HG03442 (cell line): ENCODE data around the gene NLRP1.

Experiments used
- ATAC-seq: cut with Tn5 transposase; IDR thresholded peaks from one replicate; pipeline ENCODE4 v1.9.1; 2021; ENCODE audit warnings: mild to moderate bottlenecking, moderate library complexity; ENCODE audit not compliant: unreplicated experiment

NLRP1 gene

DNA sequence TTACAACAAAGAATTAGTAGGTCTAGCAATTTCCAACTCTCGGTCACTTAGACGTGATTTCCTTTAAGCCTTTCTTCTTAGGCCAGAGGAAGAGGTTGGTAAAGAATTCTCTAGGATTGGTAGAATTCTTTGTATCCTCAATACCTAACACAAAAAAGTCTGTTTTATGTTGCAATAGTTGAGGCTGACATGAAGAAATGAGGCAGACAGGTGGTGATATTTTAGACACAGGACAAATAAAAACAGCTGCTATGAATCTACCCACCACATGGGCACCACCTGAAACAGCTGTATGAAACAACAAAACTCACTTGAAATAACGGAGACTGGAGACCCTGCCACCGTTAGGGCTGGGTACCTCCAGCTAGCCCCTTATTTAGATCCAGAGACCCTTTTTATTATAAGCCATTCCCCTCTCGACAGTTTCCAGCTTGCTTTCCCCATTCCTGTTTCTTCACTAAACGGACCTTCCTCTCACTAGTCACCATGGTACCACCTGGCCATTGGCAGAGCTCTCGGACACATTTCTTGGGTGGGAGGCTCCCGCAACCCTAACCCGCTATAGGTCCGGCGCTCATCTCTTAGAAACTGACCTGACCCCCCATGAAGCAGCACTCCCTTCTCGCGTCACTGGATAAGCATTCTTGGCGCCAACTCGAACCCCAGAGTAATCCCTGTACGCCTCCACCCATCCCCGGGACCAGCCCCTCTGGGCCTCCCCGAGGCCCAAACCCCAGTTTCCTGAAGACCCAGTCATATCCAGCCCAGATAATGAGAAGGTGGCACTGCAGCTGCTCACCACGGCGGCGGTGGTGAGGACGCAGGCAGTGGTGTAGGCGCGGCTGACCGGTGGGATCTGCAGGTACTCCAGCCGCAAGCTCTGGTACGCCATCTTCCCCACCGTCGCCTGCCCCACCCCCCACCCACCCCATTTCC is 98.8 kb downstream of the NLRP1 start, which contains the start of gene DERL2:
TSS of gene DERL2 (minus strand) at position 909 of the 936 bp plus-strand sequence. CDS start at position 892, 17 bp downstream.
- peak; percentile 30 for ATAC-seq

DNA sequence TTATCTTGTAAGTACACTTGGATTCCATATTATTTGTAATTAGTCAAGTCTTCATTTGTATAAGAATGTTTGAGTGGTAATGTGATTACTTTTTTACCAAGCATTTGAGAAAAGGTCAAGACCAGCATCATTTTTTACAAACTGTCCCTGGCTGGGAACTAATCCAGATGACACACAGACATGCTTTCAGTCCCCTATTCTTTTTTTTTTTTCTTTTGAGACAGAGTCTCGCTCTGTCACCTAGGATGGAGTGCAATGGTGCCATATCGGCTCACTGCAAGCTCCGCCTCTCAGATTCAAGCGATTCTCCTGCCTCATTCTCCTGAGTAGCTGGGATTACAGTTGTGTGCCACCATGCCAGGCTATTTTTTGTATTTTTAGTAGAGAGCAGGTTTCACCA is 102.9 kb downstream of the NLRP1 start:
- ATAC-seq = no peak

DNA sequence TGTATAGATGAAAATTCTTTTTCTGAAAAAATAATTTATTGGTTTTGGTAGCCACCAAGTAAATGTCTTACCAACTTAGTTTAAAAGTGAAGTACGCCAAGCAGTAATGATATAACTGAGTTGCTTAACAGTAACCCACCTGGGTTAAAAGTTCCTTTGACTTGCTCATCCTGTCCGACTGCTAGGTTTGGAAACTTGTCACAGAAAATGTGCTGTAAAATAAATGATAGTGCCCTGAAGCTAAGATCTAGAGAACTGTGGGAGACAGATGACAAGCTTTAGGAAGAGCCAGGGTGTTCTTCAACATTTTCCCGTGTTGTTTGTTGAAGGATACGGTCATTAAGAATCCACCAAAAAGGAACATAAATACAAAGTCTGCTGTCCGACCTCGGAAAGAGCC is 103.3 kb downstream of the NLRP1 start:
- no peak for ATAC-seq

DNA sequence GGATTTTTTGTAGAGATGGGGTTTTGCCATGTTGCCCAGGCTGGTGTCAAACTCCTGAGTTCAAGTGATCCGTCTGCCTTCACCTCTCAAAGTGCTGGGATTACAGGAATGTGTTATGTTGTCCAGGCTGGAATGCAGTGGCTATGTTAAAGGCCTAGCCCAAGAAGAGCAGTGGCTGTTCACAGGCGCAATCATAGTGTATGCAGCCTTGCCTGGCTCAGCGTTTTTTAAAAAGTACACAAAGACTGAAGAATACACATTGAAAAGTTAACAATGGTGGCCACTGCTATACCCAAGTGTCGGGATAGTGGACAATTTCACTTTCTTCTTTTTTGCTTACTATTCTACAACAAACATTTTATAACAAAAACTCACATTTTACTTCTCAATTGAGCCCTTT is 105.3 kb downstream of the NLRP1 start:
- ATAC-seq = no peak

DNA sequence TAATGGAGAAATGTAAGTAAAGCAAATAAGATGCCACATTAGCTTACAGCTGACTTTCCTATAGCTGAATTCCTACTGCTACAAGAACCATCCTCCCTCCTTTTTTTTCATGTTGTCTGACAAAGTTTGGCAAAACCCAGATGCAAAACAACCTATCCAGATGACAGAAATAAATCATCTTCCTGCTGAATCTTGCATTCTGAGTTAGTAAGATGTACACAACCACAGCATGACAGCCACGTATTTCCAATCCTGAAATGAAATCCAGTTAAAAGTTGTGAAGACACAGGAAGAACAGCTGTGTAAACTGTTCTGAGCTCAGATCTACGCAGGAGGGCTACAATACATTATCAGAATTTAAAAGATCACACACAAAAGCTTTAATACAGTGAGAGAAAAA is 110.4 kb downstream of the NLRP1 start:
- ATAC-seq = no peak

DNA sequence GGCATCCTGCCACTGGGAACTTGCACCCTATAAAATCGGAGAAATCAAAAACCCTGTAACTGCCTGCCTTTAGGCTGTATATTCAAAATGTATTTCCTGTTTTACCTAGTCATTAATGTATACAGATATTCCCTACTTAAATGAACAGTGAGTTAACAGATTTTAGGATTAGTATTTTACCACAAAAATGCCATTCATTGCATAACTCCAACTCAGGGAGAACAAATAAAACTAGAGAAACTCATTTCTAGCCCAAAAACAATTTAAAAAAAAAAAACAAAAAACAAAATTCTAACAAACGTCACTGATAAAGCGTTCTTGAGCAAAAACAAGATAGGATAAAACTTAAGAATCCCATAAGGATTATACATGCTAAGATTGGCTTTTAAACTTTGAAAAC is 111.8 kb downstream of the NLRP1 start:
- ATAC-seq = no peak

DNA sequence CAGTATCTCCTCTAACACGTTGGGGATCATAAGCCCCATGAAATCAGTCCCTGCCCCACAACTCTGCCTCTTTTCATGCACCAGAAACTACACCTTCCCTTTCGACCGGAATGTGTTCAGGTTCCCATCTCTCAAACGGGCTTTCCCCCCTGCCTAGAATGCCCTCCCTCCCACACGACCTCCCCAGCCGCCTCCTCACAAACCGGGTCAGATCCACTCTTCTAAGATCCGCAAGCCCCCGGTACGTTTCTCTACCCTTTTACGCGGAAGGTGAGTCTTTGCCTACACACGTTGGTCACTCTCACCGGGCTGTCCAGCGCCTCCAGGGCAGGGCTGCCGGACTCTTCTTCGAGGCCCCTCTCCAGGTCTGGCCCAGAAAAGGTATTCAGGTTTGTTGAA is 116.2 kb downstream of the NLRP1 start:
- ATAC-seq = no peak

DNA sequence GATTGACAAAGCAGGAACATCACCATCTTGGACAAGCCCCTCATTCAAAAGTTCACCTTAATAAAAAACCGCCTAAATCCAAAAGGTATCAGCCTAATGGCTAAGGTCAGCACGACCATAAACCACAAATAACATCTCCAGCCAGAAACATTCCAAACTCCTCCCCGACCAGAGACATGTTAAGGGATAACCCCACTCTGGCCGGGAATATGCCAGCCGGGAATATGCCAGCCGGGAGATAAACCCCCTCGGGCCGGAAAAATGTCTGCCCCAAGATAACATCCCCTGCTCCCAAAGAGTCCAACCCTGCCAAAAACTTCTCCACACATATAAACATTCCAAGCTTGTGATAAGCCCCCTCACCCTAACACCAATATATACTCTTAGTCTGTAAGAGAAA is 116.9 kb downstream of the NLRP1 start:
- no peak for ATAC-seq

DNA sequence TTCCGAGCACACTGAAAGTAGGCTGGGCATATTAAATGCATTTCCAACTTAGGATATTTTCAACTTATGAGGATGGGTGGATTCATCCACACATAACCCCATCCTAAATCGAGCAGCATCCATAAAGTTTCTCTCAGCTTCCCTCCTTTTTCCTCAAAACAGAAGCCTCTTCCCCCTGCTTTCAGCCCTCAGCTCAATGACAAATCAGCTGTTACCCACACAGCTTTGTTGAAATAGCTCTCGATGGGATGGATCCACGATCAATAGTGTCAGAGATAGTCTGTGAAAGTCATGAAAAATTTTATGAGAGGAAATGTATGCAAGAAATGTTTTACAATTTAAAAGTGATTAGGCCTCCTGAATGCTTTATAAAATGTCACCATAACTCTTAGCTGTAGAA is 118.0 kb downstream of the NLRP1 start:
- ATAC-seq = no peak

DNA sequence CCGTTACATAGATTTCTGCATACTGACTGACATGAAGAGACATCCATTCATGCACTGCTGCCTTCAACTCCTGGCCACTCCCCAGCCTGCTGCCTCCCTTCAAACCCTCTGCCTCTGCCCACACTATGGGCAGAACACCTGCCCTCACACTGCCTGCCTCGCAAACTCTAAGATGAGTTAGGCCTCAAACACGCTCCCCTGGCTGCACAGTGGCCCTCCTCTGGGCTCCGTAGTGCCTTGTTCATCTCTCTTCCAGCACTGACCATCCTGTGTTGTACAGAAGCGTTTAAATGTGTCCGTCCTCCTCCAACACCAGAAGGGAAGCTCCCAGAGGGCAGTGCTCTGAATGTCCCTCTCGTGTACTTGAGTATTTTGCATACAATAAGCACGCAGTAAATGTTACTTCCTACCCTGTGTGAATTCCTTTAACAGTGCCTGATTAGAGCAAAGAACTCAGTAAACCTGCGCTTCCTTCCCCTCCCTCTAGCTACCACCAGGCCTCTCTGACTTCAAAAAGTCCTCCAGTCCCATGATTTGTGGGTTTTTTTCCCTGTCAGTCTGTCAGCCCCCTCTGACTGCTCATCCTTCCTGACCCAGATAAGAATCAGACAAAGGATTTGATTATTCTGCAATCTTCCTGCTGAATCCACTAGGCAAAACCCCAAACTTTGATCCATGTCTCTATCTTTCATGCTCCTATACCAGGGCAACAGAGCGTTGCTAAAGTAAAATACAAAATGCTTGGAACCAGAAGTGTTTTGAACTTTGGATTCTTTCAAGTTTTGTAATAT is 119.4 kb downstream of the NLRP1 start:
- no peak for ATAC-seq
